ENCODE measurements around the gene IGLON5.

Gene IGLON5

DNA sequence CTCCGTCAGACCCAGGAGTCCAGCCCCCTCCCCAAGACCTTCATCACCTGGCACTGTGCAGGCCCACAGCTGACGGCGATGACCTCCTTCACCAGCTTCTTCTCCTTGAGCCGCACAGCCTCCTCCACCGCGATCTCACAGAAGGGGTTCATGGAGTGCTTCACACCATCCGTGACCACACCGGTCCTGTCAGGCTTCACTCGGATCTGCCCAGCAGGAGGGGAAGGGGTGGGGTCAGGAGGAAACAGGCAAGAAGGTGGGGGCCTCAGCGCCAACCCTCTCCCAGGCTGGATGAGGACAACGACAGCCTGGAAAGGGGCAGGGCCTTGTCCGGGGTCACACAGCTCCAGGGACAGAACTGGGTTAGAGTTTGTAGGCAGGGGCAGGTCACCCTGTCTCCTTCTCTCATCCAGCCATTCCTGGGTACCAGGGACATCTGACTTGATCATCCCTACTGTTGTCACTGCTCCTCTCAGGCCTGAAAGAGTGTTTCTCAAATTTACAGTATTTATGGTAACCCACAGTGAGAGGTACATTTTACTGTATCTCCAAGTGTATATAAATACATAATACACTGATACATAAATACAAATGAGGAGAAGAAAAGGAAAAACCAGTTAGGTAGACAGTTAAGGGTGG lies 42.8 kb downstream of the IGLON5 start:
- TF ChIP-seq, protein P1, sequence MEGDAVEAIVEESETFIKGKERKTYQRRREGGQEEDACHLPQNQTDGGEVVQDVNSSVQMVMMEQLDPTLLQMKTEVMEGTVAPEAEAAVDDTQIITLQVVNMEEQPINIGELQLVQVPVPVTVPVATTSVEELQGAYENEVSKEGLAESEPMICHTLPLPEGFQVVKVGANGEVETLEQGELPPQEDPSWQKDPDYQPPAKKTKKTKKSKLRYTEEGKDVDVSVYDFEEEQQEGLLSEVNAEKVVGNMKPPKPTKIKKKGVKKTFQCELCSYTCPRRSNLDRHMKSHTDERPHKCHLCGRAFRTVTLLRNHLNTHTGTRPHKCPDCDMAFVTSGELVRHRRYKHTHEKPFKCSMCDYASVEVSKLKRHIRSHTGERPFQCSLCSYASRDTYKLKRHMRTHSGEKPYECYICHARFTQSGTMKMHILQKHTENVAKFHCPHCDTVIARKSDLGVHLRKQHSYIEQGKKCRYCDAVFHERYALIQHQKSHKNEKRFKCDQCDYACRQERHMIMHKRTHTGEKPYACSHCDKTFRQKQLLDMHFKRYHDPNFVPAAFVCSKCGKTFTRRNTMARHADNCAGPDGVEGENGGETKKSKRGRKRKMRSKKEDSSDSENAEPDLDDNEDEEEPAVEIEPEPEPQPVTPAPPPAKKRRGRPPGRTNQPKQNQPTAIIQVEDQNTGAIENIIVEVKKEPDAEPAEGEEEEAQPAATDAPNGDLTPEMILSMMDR (conservative IDR thresholded peaks at IDR 0.05; ENCODE audit: low read length) = no peak
- no peak for TF ChIP-seq EZH2phosphoT487 (IDR thresholded peaks at IDR 0.05; ENCODE audit: borderline replicate concordance)
- H3K4me3 ChIP-seq (ENCODE audit: low read length, poor library complexity, severe bottlenecking) = no peak overlapping the region
- H4K20me1 ChIP-seq (ENCODE audit: insufficient read depth, low read length, poor library complexity, severe bottlenecking) = no peaks in the 10 kb centered on the region
- H3K4me1 ChIP-seq (ENCODE audit: insufficient read depth, low read length, poor library complexity, severe bottlenecking) = peaks cover 5% of the 10 kb centered on the region
- no peaks in the 10 kb centered on the region for H3K79me2 ChIP-seq (ENCODE audit: insufficient read depth, low read length)
- H2AFZ ChIP-seq (ENCODE audit: low read length) = no peak overlapping the region
- H3K9ac ChIP-seq (ENCODE audit: low read depth, low read length, poor library complexity, severe bottlenecking) = peak overlapping the region; percentile 6
- H3K9me3 ChIP-seq (ENCODE audit: insufficient read depth, low read depth, low read length) = no peaks in the 10 kb centered on the region
- peak overlapping the region; percentile 33 for H3K4me2 ChIP-seq (ENCODE audit: low read depth, low read length, poor library complexity, severe bottlenecking)
- H3K36me3 ChIP-seq (ENCODE audit: insufficient read depth, low read length) = no peaks in the 10 kb centered on the region
- H3K9me2 ChIP-seq (replicated peaks; ENCODE audit: low read depth, low read length) = no peaks in the 10 kb centered on the region
- H3K27me3 ChIP-seq (ENCODE audit: insufficient read depth, low read length, poor library complexity, severe bottlenecking) = no peaks in the 10 kb centered on the region
- no peaks in the 10 kb centered on the region for H3F3A ChIP-seq (ENCODE audit: low read depth)

DNA sequence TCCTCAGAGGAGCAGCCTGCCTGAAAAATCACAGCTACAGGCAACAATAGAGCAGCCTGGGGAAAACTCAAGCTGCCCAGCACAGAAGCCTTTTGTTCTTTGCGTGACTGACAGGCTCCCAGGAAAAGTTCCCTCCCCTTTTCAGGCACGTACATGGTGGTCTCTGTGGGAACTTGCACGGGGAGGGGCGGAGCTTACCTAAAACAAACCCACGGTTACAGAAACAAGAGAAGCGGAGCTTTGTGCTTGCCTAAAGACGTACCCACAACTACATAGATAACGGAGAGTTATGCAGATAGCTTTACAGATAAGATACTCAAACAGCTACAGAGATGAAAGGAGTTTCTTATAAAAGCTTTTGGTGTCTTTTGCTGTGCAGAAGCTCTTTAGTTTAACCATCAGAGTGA lies 43.3 kb downstream of the IGLON5 start:
- Histone ChIP-seq H3K4me2 (ENCODE audit: low read depth, low read length, poor library complexity, severe bottlenecking) (peak overlapping the region; percentile 33), H3K79me2 (ENCODE audit: insufficient read depth, low read length) (no peaks in the 10 kb centered on the region), H3K27me3 (ENCODE audit: insufficient read depth, low read length, poor library complexity, severe bottlenecking) (no peaks in the 10 kb centered on the region), H3F3A (ENCODE audit: low read depth) (no peaks in the 10 kb centered on the region), H3K4me1 (ENCODE audit: insufficient read depth, low read length, poor library complexity, severe bottlenecking) (peaks cover 5% of the 10 kb centered on the region), H4K20me1 (ENCODE audit: insufficient read depth, low read length, poor library complexity, severe bottlenecking) (no peaks in the 10 kb centered on the region), H3K9me2 (replicated peaks; ENCODE audit: low read depth, low read length) (no peaks in the 10 kb centered on the region), H3K4me3 (ENCODE audit: low read length, poor library complexity, severe bottlenecking) (no peak overlapping the region), H3K9me3 (ENCODE audit: insufficient read depth, low read depth, low read length) (no peaks in the 10 kb centered on the region), H3K36me3 (ENCODE audit: insufficient read depth, low read length) (no peaks in the 10 kb centered on the region), H3K9ac (ENCODE audit: low read depth, low read length, poor library complexity, severe bottlenecking) (peak overlapping the region; percentile 6), H2AFZ (ENCODE audit: low read length) (no peak overlapping the region)
- TF ChIP-seq, protein P1 (conservative IDR thresholded peaks at IDR 0.05; ENCODE audit: low read length) = no peak
- TF ChIP-seq EZH2phosphoT487 (IDR thresholded peaks at IDR 0.05; ENCODE audit: borderline replicate concordance) = no peak

DNA sequence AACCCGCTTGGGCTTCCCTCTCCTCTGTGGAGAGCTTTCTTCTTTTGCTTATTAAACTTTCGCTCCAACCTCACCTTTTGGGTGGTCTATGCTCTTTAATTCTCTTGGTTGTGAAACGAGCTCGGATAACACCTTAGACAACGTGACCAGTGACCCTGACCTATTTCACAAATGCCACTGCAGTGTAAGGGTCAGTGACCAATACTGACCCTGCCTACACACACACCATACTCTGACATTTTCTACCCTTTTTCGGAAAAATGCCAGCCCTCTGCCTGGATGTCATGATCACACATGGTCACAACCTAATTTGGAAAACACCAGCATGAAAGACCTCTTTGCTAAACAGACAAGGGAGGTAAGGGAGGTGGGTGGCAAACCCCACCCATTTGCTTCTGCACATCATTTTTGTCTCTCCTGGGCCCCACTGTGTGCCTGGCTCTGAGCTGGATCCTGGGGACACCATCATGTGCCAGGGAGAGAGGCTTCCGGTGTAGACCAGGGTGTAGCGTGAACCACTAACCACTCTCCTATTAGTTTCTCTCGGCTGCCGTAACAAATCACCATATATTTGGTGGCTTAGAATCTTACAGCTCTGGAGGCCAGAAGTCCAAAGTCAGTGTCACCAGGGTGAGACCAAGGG lies 44.8 kb downstream of the IGLON5 start:
- no peaks in the 10 kb centered on the region for H3K9me3 ChIP-seq (ENCODE audit: insufficient read depth, low read depth, low read length)
- H3F3A ChIP-seq (ENCODE audit: low read depth) = no peaks in the 10 kb centered on the region
- no peaks in the 10 kb centered on the region for H3K27me3 ChIP-seq (ENCODE audit: insufficient read depth, low read length, poor library complexity, severe bottlenecking)
- no peaks in the 10 kb centered on the region for H3K79me2 ChIP-seq (ENCODE audit: insufficient read depth, low read length)
- H3K4me3 ChIP-seq (ENCODE audit: low read length, poor library complexity, severe bottlenecking) = no peak overlapping the region
- H4K20me1 ChIP-seq (ENCODE audit: insufficient read depth, low read length, poor library complexity, severe bottlenecking) = no peaks in the 10 kb centered on the region
- H3K9me2 ChIP-seq (replicated peaks; ENCODE audit: low read depth, low read length) = no peaks in the 10 kb centered on the region
- H3K36me3 ChIP-seq (ENCODE audit: insufficient read depth, low read length) = no peaks in the 10 kb centered on the region
- no peak overlapping the region for H3K9ac ChIP-seq (ENCODE audit: low read depth, low read length, poor library complexity, severe bottlenecking)
- no peak for TF ChIP-seq EZH2phosphoT487 (IDR thresholded peaks at IDR 0.05; ENCODE audit: borderline replicate concordance)
- TF ChIP-seq, protein P1 (conservative IDR thresholded peaks at IDR 0.05; ENCODE audit: low read length) = no peak
- H3K4me2 ChIP-seq (ENCODE audit: low read depth, low read length, poor library complexity, severe bottlenecking) = no peak overlapping the region
- H2AFZ ChIP-seq (ENCODE audit: low read length) = no peak overlapping the region
- H3K4me1 ChIP-seq (ENCODE audit: insufficient read depth, low read length, poor library complexity, severe bottlenecking) = peaks cover 5% of the 10 kb centered on the region

All from Loucy (cell line).